GM12874 (cell line): ENCODE data around the gene NSMCE1.

Experiments
- CTCF ChIP-seq: IDR thresholded peaks from 2 replicates; pipeline ENCODE4 v1.5.1; 2011; ENCODE audit warnings: low read depth, mild to moderate bottlenecking, control low read depth, low read length, moderate library complexity; ENCODE audit not compliant: insufficient read depth

NSMCE1 gene

DNA sequence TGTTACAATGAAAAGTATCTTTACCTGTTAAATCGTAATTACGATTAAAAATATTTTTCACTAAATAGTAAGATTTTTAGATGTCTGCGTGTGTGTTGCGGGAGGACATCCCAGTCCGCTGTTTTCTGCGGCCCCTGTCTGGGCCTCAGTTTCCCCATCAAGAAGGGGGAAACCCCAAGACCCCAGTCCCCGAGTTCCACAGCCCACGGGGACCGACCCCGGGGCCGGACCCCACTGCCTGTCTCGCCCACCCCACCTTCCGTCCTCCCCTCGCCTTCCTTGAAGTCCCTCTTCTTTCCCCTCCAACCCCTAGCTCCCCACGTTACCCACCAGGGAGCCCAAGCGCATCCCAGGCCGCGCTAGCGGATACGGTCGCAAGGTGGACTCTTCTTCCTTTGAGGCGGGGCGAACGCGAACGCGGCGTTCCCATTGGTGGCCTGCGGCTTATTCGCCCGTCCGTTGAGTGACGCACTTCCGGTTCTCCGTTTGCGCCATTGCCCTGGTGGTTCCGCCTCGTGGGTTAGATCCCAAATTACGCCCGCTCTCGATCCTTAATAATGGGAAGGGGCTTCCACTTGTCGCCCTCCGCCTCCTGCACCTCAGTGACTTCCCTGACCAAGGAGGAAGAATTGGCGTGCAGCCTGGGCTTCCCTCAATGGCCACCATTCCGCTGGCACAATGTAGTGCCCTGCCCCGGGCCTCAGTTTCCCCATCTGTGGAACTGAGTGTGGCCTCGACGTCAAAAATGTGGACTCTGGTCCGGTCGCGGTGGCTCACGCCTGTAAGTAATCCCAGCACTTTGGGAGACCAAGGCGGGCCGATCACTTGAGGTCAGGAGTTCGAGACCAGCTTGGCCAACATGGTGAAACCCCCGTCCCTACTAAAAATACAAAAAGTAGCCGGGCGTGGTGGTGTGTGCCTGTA, at the start of gene NSMCE1:
Gene NSMCE1 (minus strand): TSS at position 397 of the 924 bp plus-strand sequence. CDS start 11,202 bp downstream, outside the sequence.
- no peak for TF ChIP-seq CTCF

DNA sequence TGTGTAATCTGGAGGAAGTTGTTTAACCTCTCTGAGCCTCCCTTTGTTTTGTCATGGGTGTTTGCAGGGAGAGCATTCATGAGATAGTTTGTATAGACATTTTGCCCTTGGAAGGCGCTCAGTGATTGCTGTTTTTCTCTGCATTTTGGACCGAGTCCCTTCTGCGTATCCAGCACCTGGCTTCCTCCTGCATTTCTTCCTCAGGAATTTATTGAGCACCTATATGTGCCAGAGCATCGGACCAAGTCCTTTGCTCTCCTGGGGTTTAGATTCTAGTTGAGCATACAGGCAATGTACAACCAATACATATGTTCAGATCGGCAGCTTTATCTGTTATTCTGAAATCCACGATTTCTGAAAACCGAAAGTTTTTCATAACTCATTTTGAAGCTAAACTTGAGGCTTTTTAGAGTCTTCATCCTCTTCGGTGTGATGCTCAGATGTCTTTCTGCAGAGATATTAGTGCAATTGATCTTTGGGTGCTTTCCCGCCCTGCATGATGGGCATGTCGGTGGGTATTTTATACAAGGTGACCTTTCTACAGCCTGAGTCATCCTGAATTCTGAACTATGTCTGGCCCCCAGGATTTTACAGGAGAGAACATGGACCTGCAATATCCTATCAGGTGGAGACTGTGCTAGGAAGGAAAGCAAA, 49.3 kb upstream of the NSMCE1 start:
- no peak for TF ChIP-seq CTCF

GRCh38 chr16:27317320-27317719, 48.7 kb upstream of the NSMCE1 start:
- TF ChIP-seq CTCF, result no peak

- no peak for TF ChIP-seq CTCF
Measured at GRCh38 chr16:27316038-27316680, 47.6 kb upstream of the NSMCE1 start.

- no peak; the same call in 1 of the 2 replicates for TF ChIP-seq CTCF
Measured at GRCh38 chr16:27315333-27316037, 46.9 kb upstream of the NSMCE1 start.

GRCh38 chr16:27314986-27315332, 46.4 kb upstream of the NSMCE1 start:
- no peak for TF ChIP-seq CTCF
